H9 (cell line): ENCODE data around the gene THOP1. TPM values are rescaled to one million over a fixed set of nuclear protein-coding genes. Genes with fewer than 3 reads are reported as not detected.

Experiments used
- DNase-seq: peaks from one replicate; pipeline ENCODE4 v3.0.0-alpha.2; 2017
- H2AFZ ChIP-seq: one replicate; pipeline ENCODE4 v1.6.1; 2013; ENCODE audit warnings: mild to moderate bottlenecking, low read length, control low read depth, moderate library complexity
- H2AK5ac ChIP-seq: 2 replicates; pipeline ENCODE4 v1.6.1; 2013; ENCODE audit warnings: low read length, control low read depth, mixed read lengths; ENCODE audit not compliant: insufficient read length
- H2BK120ac ChIP-seq: one replicate; pipeline ENCODE4 v1.6.1; 2013; ENCODE audit warnings: low read depth, mild to moderate bottlenecking, low read length, control low read depth, inconsistent platforms; ENCODE audit not compliant: poor library complexity, severe bottlenecking
- H2BK12ac ChIP-seq: 2 replicates; pipeline ENCODE4 v1.6.1; 2013; ENCODE audit warnings: low read length, control low read depth, mixed read lengths, low read depth; ENCODE audit not compliant: insufficient read length
- H2BK15ac ChIP-seq: 2 replicates; pipeline ENCODE4 v1.6.1; 2013; ENCODE audit warnings: low read depth, low read length, control low read depth
- H2BK20ac ChIP-seq: one replicate; pipeline ENCODE4 v1.6.1; 2013; ENCODE audit warnings: low read depth, mild to moderate bottlenecking, low read length, control low read depth, inconsistent platforms; ENCODE audit not compliant: poor library complexity, severe bottlenecking
- H2BK5ac ChIP-seq: 2 replicates; pipeline ENCODE4 v1.6.1; 2013; ENCODE audit warnings: low read length, control low read depth, mixed read lengths; ENCODE audit not compliant: insufficient read length
- H3K14ac ChIP-seq: 2 replicates; pipeline ENCODE4 v1.6.1; 2013; ENCODE audit warnings: low read length, control low read depth; ENCODE audit not compliant: insufficient read depth
- H3K18ac ChIP-seq: 2 replicates; pipeline ENCODE4 v1.6.1; 2013; ENCODE audit warnings: low read depth, mild to moderate bottlenecking, mixed read lengths, low read length, control low read depth; ENCODE audit not compliant: insufficient read length
- H3K23ac ChIP-seq: 2 replicates; pipeline ENCODE4 v1.6.1; 2013; ENCODE audit warnings: low read length, control low read depth, mixed read lengths, low read depth; ENCODE audit not compliant: insufficient read length
- H3K23me2 ChIP-seq: 2 replicates; pipeline ENCODE4 v1.6.1; 2013; ENCODE audit warnings: low read depth, mild to moderate bottlenecking, mixed read lengths, low read length, control low read depth; ENCODE audit not compliant: insufficient read length, poor library complexity, severe bottlenecking
- H3K27ac ChIP-seq: 2 replicates; pipeline ENCODE4 v1.5.1; 2013; ENCODE audit warnings: low read length, control low read depth, mixed read lengths, low read depth; ENCODE audit not compliant: insufficient read length
- H3K27me3 ChIP-seq: 2 replicates; pipeline ENCODE4 v1.6.1; 2013; ENCODE audit warnings: low read length, control low read depth, inconsistent platforms; ENCODE audit not compliant: insufficient read depth
- H3K4ac ChIP-seq: 2 replicates; pipeline ENCODE4 v1.6.1; 2013; ENCODE audit warnings: low read depth, mild to moderate bottlenecking, control low read depth, inconsistent platforms, low read length, moderate library complexity
- H3K4me1 ChIP-seq: 2 replicates; pipeline ENCODE4 v1.6.1; 2013; ENCODE audit warnings: low read length, control low read depth, inconsistent platforms; ENCODE audit not compliant: insufficient read depth
- H3K4me2 ChIP-seq: 2 replicates; pipeline ENCODE4 v1.6.1; 2013; ENCODE audit warnings: low read length, control low read depth, mixed read lengths; ENCODE audit not compliant: insufficient read length, insufficient read depth
- H3K56ac ChIP-seq: 2 replicates; pipeline ENCODE4 v1.6.1; 2013; ENCODE audit warnings: low read depth, mild to moderate bottlenecking, mixed read lengths, low read length, control low read depth; ENCODE audit not compliant: insufficient read length
- H3K79me1 ChIP-seq: 2 replicates; pipeline ENCODE4 v1.6.1; 2013; ENCODE audit warnings: low read depth, mild to moderate bottlenecking, moderate library complexity, low read length, control low read depth, inconsistent platforms; ENCODE audit not compliant: insufficient read depth, poor library complexity, severe bottlenecking
- H3K79me2 ChIP-seq: 2 replicates; pipeline ENCODE4 v1.6.1; 2013; ENCODE audit warnings: low read length, control low read depth, inconsistent platforms; ENCODE audit not compliant: insufficient read depth
- H3K9ac ChIP-seq: 2 replicates; pipeline ENCODE4 v1.6.1; 2013; ENCODE audit warnings: low read length, control low read depth, mixed read lengths; ENCODE audit not compliant: insufficient read length; ENCODE audit errors: extremely low read depth
- H3K9me3 ChIP-seq: one replicate; pipeline ENCODE4 v1.6.1; 2013; ENCODE audit warnings: low read depth, low read length, inconsistent platforms; ENCODE audit not compliant: control insufficient read depth
- H3T11ph ChIP-seq: one replicate; pipeline ENCODE4 v1.6.1; 2013; ENCODE audit warnings: mild to moderate bottlenecking, low read length, control low read depth, inconsistent platforms
- H4K20me1 ChIP-seq: one replicate; pipeline ENCODE4 v1.6.1; 2013; ENCODE audit not compliant: control insufficient read depth, insufficient read length, insufficient read depth
- H4K5ac ChIP-seq: 2 replicates; pipeline ENCODE4 v1.6.1; 2013; ENCODE audit warnings: low read depth, mild to moderate bottlenecking, mixed read lengths, low read length, control low read depth; ENCODE audit not compliant: insufficient read length
- H4K8ac ChIP-seq: replicated peaks from 2 replicates; pipeline ENCODE4 v1.6.1; 2013; ENCODE audit warnings: low read length, control low read depth, mixed read lengths, low read depth; ENCODE audit not compliant: insufficient read length
- H4K91ac ChIP-seq: 2 replicates; pipeline ENCODE4 v1.6.1; 2013; ENCODE audit warnings: low read depth, mild to moderate bottlenecking, moderate library complexity, mixed read lengths, low read length, control low read depth; ENCODE audit not compliant: insufficient read length
- H3K27ac Mint-ChIP-seq, 3 experiments: 2 replicates in 2 of 3; 3 replicates in 1 of 3; pipeline ENCODE4 v1.8.0; 2020 to 2021; ENCODE audit warnings: mixed read lengths in 3 of 3, mild to moderate bottlenecking in 1 of 3, moderate library complexity in 1 of 3
- H3K27me3 Mint-ChIP-seq: 2 replicates; pipeline ENCODE4 v1.8.0; 2021; ENCODE audit warnings: low read depth, mild to moderate bottlenecking, moderate library complexity, mixed read lengths
- H3K36me3 Mint-ChIP-seq, 3 experiments: 2 replicates in 2 of 3; 3 replicates in 1 of 3; pipeline ENCODE4 v1.8.0; 2020 to 2021; ENCODE audit warnings: low read depth in 3 of 3, mixed read lengths in 3 of 3; ENCODE audit not compliant: insufficient read depth in 1 of 3
- H3K4me1 Mint-ChIP-seq, 2 experiments: 2 replicates each; pipeline ENCODE4 v1.8.0; 2020; ENCODE audit warnings: mixed read lengths in 2 of 2
- H3K4me3 Mint-ChIP-seq, 2 experiments: 2 replicates in 1 of 2; 3 replicates in 1 of 2; pipeline ENCODE4 v1.8.0; 2020 to 2021; ENCODE audit warnings: mild to moderate bottlenecking in 2 of 2, mixed read lengths in 2 of 2, moderate library complexity in 1 of 2
- H3K9me3 Mint-ChIP-seq, 2 experiments: 2 replicates in 1 of 2; 3 replicates in 1 of 2; pipeline ENCODE4 v1.8.0; 2020; ENCODE audit warnings: mild to moderate bottlenecking in 2 of 2, mixed read lengths in 2 of 2, moderate library complexity in 1 of 2
- WGBS: extraction: QIAGEN DNeasy Blood & Tissue Kit; methylation state at CpG from one replicate; pipeline ENCODE4 v1.1.7; 2013; ENCODE audit warnings: missing lambda C conversion rate, low lambda C conversion rate, mixed read lengths; ENCODE audit not compliant: insufficient read length; ENCODE audit errors: extremely low coverage; 5-methylcytosine and 5-hydroxymethylcytosine counted together
- total RNA-seq: library from RNA; stranded (reverse); gene quantifications from 2 replicates; pipeline ENCODE4 v1.2.1, GENCODE V29; 2021
- TF ChIP-seq, protein P1 (sequence below): fragments of 200-600 bp; sonication (generic); conservative IDR thresholded peaks from 3 replicates; pipeline ENCODE4 v1.8.0; 2021; ENCODE audit warnings: antibody characterized with exemption, mild to moderate bottlenecking

Gene THOP1
- total RNA-seq, 1 experiment from 2014 or later: 150 TPM

DNA sequence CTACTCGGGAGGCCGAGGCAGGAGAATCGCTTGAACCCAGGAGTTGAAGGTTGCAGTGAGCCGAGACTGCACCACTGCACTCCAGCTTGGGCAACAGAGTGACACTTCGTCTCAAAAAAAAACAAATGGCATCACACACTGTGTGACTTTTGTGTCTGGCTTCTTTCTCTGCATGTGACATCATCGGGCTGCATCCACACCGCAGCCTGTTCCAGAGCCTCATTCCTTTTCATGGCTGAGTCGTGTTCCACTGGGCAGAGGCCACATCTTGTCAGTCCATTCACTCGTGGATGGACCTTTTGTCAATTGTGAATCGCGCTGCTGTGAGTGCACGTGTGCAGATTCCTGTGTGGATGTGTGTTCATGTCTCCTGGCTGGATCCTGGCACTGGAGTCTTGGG lies 8.3 kb downstream of the THOP1 start:
- H2AK5ac ChIP-seq: no peak overlapping the region
- H3K36me3 Mint-ChIP-seq: peaks cover 49 to 77% (median 76%) of the 10 kb centered on the region in 3 experiments
- H4K20me1 ChIP-seq: no peaks in the 10 kb centered on the region
- no peak overlapping the region for H2BK120ac ChIP-seq
- no peak overlapping the region for H3T11ph ChIP-seq
- H3K14ac ChIP-seq: no peak overlapping the region
- peaks cover 0 to 2% of the 10 kb centered on the region in 2 experiments; a peak in 1 of 4 replicates for H3K4me1 Mint-ChIP-seq
- no peaks in the 10 kb centered on the region for H3K27me3 Mint-ChIP-seq
- no peak overlapping the region for H2BK15ac ChIP-seq
- H4K91ac ChIP-seq: no peak overlapping the region
- no peak overlapping the region for H3K4ac ChIP-seq
- H3K79me1 ChIP-seq: no peaks in the 10 kb centered on the region
- no peak overlapping the region for H2BK20ac ChIP-seq
- no peak overlapping the region for H3K27ac ChIP-seq
- no peak overlapping the region for H2BK5ac ChIP-seq
- H3K9ac ChIP-seq: no peak overlapping the region
- no peak for DNase-seq
- H3K18ac ChIP-seq: no peak overlapping the region
- H3K4me2 ChIP-seq: no peak overlapping the region
- H3K9me3 ChIP-seq: no peaks in the 10 kb centered on the region
- no peaks in the 10 kb centered on the region for H3K9me3 Mint-ChIP-seq
- no peak overlapping the region for H3K27ac Mint-ChIP-seq
- TF ChIP-seq, protein P1, sequence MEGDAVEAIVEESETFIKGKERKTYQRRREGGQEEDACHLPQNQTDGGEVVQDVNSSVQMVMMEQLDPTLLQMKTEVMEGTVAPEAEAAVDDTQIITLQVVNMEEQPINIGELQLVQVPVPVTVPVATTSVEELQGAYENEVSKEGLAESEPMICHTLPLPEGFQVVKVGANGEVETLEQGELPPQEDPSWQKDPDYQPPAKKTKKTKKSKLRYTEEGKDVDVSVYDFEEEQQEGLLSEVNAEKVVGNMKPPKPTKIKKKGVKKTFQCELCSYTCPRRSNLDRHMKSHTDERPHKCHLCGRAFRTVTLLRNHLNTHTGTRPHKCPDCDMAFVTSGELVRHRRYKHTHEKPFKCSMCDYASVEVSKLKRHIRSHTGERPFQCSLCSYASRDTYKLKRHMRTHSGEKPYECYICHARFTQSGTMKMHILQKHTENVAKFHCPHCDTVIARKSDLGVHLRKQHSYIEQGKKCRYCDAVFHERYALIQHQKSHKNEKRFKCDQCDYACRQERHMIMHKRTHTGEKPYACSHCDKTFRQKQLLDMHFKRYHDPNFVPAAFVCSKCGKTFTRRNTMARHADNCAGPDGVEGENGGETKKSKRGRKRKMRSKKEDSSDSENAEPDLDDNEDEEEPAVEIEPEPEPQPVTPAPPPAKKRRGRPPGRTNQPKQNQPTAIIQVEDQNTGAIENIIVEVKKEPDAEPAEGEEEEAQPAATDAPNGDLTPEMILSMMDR: no peak
- WGBS: no CpG with 5 or more reads among the region's 12 CpGs
- no peaks in the 10 kb centered on the region for H3K4me1 ChIP-seq
- no peak overlapping the region for H3K56ac ChIP-seq
- H2AFZ ChIP-seq: no peak overlapping the region
- no peak overlapping the region for H4K8ac ChIP-seq
- H3K27me3 ChIP-seq: no peaks in the 10 kb centered on the region
- no peaks in the 10 kb centered on the region; the same call in 1 of the 2 replicates for H3K79me2 ChIP-seq
- H3K23ac ChIP-seq: no peak overlapping the region
- H4K5ac ChIP-seq: no peak overlapping the region
- H2BK12ac ChIP-seq: no peak overlapping the region
- H3K4me3 Mint-ChIP-seq: no peak overlapping the region
- H3K23me2 ChIP-seq: no peaks in the 10 kb centered on the region
